Nephron progenitor cell (in vitro differentiated cells): ENCODE results near the gene DAB1.

ENCODE experiments used
- DNase-seq: peaks from one replicate; pipeline ENCODE4 v3.0.0; 2021
- H3K27ac Mint-ChIP-seq: 2 replicates; pipeline ENCODE4 v1.8.0; 2021; ENCODE audit warnings: mild to moderate bottlenecking, moderate library complexity, mixed read lengths
- H3K27me3 Mint-ChIP-seq: 2 replicates; pipeline ENCODE4 v1.8.0; 2021; ENCODE audit warnings: mild to moderate bottlenecking, low read depth, mixed read lengths; ENCODE audit not compliant: poor library complexity
- H3K36me3 Mint-ChIP-seq: 2 replicates; pipeline ENCODE4 v1.8.0; 2021; ENCODE audit warnings: low read depth, mixed read lengths
- H3K4me1 Mint-ChIP-seq: 2 replicates; pipeline ENCODE4 v1.8.0; 2021; ENCODE audit warnings: mixed read lengths
- H3K4me3 Mint-ChIP-seq: 2 replicates; pipeline ENCODE4 v1.8.0; 2021; ENCODE audit warnings: mild to moderate bottlenecking, moderate library complexity, mixed read lengths
- H3K9me3 Mint-ChIP-seq: 2 replicates; pipeline ENCODE4 v1.8.0; 2021; ENCODE audit warnings: mild to moderate bottlenecking, moderate library complexity, mixed read lengths
- TF ChIP-seq, protein P1 (sequence below): fragments of 200-600 bp; sonication (generic); IDR thresholded peaks from 2 replicates; pipeline ENCODE4 v1.5.0; 2021; ENCODE audit warnings: antibody characterized with exemption

DAB1 gene

DNA sequence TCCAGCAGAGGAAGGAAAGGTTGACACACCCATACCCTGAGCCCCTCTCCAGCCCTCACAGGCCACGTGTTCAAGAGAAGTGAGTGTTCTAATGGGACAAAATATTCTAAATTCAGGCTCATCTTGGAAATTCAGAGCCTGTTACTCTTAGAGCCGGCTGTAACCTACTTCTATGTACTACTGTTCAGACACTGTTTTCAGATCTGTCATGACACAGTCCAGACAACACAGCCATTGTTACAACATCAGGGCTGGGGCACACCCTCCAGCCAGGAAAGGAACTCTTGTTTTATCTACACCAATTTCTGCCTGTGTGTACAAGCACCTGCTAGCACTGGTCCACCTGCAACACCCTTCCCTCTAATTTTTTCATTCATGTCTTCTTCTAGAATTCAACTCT is 312.7 kb downstream of the DAB1 start:
- no peak overlapping the region for H3K4me3 Mint-ChIP-seq
- no peaks in the 10 kb centered on the region for H3K9me3 Mint-ChIP-seq
- H3K27me3 Mint-ChIP-seq, result peaks cover 4% of the 10 kb centered on the region
- no peak overlapping the region for H3K27ac Mint-ChIP-seq
- no peaks in the 10 kb centered on the region for H3K36me3 Mint-ChIP-seq
- DNase-seq, result no peak
- TF ChIP-seq, protein P1, sequence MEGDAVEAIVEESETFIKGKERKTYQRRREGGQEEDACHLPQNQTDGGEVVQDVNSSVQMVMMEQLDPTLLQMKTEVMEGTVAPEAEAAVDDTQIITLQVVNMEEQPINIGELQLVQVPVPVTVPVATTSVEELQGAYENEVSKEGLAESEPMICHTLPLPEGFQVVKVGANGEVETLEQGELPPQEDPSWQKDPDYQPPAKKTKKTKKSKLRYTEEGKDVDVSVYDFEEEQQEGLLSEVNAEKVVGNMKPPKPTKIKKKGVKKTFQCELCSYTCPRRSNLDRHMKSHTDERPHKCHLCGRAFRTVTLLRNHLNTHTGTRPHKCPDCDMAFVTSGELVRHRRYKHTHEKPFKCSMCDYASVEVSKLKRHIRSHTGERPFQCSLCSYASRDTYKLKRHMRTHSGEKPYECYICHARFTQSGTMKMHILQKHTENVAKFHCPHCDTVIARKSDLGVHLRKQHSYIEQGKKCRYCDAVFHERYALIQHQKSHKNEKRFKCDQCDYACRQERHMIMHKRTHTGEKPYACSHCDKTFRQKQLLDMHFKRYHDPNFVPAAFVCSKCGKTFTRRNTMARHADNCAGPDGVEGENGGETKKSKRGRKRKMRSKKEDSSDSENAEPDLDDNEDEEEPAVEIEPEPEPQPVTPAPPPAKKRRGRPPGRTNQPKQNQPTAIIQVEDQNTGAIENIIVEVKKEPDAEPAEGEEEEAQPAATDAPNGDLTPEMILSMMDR, result no peak
- no peaks in the 10 kb centered on the region for H3K4me1 Mint-ChIP-seq

GRCh38 chr1:57109883-57110282 is 314.0 kb downstream of the DAB1 start:
- H3K36me3 Mint-ChIP-seq, result no peaks in the 10 kb centered on the region
- TF ChIP-seq, protein P1, result no peak
- no peaks in the 10 kb centered on the region for H3K9me3 Mint-ChIP-seq
- no peaks in the 10 kb centered on the region for H3K4me1 Mint-ChIP-seq
- no peak for DNase-seq
- H3K27me3 Mint-ChIP-seq, result peaks cover 8% of the 10 kb centered on the region
- H3K27ac Mint-ChIP-seq, result no peak overlapping the region
- no peak overlapping the region for H3K4me3 Mint-ChIP-seq

GRCh38 chr1:57109247-57109646 is 314.6 kb downstream of the DAB1 start:
- Mint-ChIP-seq H3K27ac (no peak overlapping the region), H3K9me3 (no peaks in the 10 kb centered on the region), H3K27me3 (peaks cover 8% of the 10 kb centered on the region), H3K4me3 (no peak overlapping the region), H3K36me3 (no peaks in the 10 kb centered on the region), H3K4me1 (no peaks in the 10 kb centered on the region)
- DNase-seq, result no peak
- TF ChIP-seq, protein P1, result no peak

DNA sequence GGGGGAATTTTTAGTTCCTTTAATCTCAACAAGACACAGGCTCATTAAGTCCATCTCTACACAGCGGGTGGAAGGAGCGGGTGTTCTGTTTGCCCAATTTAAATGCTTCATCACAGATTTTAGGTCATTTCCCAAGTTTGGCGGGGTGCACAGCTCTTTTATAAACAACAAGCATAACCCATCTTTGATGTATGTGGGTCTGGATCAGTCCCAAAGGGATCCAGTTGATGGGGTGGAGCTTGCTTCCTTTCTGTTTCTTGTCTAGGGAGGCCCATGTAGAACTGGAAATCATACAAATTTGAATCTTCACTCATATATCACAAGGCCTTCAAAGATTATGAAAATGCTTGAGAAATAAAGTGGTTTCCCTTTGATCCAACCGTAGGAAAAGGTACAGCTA is 317.6 kb downstream of the DAB1 start:
- Mint-ChIP-seq H3K4me1 (peaks cover 2% of the 10 kb centered on the region), H3K27ac (no peak overlapping the region), H3K9me3 (no peaks in the 10 kb centered on the region), H3K4me3 (no peak overlapping the region), H3K36me3 (no peaks in the 10 kb centered on the region), H3K27me3 (peaks cover 12% of the 10 kb centered on the region)
- TF ChIP-seq, protein P1, result no peak
- DNase-seq, result no peak

DNA sequence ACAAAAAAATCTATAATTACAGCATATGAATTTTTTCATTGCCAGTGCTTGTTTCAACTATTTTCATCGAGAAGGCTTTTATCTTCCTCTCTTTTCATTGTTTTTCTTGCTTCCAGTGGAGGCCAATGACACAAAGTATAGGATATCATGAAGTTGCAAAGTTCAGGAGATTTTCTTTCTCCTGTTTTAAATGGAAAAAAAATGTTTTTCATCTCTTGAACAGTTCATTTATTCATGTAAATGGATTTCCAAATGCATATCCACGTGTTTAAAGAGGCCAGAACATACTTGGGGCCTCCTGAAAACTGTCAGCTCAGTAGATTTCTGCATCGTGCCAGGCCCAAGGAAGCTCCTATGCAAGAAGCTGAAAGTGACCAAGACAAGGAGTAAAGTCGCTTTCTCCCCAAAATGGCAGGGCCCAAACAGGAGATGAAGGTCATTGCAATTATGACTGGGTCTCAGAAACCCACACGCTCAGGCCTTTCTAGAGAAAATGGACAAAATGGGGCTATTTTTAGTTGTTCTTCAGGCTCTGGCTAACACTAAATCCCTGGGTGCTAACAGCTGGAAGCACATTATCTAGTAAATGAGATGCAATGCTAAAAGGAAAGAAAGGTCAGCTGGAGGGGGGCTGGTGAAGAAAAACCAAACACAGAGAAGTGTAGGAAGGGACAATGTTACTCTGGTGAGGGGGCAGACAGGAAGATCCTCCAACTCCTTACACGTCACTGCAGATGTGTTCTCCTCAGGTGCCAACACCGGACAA is 321.1 kb downstream of the DAB1 start:
- Mint-ChIP-seq H3K9me3 (no peaks in the 10 kb centered on the region), H3K27ac (no peak overlapping the region), H3K36me3 (no peaks in the 10 kb centered on the region), H3K4me3 (no peak overlapping the region), H3K27me3 (peaks cover 7% of the 10 kb centered on the region), H3K4me1 (peaks cover 12% of the 10 kb centered on the region)
- DNase-seq, result no peak
- TF ChIP-seq, protein P1, result no peak

DNA sequence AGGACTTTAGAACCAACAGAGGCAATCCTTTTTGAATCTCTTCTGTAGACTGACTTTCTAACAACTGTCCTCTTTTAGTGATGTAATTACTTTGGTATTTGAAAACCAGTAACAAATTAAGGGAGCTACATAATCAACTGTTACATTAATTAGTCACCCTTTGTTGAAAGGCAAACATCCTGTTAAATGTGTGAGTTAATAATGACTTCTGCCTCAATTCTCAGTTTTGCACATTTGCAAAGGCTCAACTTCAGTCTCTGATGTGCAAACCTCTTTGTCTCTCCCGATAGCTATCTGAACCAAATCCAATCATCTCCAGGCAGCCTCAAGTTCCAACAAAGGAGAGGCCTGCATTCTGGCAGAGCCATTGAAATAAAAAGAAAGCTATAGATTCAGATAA is 322.7 kb downstream of the DAB1 start:
- peaks cover 7% of the 10 kb centered on the region for H3K27me3 Mint-ChIP-seq
- H3K4me1 Mint-ChIP-seq, result peaks cover 12% of the 10 kb centered on the region
- TF ChIP-seq, protein P1, result no peak

More for the DNA sequence above, 322.7 kb downstream of the DAB1 start:
- no peak overlapping the region for H3K4me3 Mint-ChIP-seq
- no peak for DNase-seq
- H3K36me3 Mint-ChIP-seq, result no peaks in the 10 kb centered on the region
- H3K9me3 Mint-ChIP-seq, result no peaks in the 10 kb centered on the region
- no peak overlapping the region for H3K27ac Mint-ChIP-seq
